Activated T-helper 1 cell treated with anti-CD3 and anti-CD28 coated beads, Interleukin-2, amount 50 U/mL, for 16 hours (primary cell): ENCODE results near the gene FOXN1.
"Not testable (repeated sequence)": the region's sequence is repeated elsewhere in the genome, so short reads cannot be mapped to it uniquely, and the experiment has no call there.

Experiments
- DNase-seq, 2 donors: peaks; one replicate each; pipeline ENCODE4 v3.0.0-alpha.2; 2020; ENCODE audit warnings: low read depth in 1 of 2, low spot score in 1 of 2

FOXN1 gene

GRCh38 chr17:28571361-28572122, 65.4 kb downstream of the FOXN1 start, which contains the start of gene PIGS:
Gene PIGS (minus strand): TSS chr17:28571524. CDS start chr17:28571496, 28 bp downstream.
- peak; percentile 83 to 86 for DNase-seq

DNA sequence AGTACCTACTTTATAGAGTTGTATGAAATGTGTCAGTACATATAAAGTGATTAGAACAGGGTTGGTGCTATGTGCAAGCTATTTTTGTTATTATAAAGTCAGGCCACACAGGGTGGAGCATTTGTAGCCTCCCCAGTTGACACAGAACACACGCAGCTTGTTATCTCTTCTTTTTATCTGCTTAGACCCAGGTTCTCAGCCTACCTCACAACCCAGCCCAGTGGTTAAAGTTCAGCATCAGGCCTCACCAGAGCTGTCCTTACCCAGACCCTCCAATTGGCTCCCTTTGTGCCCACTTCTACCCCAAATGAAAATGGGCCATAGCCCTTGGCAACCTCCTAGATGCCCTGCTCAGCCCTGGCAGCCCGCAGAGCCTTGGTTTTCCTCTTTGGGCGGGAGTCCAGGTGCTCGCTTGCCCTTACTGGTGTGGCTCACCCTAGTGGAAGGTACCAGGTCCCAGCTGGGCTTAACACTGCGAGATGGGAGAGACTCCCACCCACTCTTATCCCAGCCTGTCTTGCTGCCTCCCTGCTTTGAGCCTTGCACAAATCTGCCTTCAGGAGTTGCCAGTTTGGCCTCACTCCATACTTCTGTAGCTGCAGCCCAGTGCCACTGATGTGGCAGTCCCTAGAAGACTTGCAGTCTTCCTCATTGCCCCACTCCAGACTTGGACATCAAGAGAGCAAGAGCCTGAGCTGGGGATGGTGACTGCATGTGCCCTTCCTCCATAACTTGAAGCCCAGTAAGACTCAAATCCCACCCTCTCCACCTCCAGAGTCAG, 66.3 kb downstream of the FOXN1 start:
- no peak for DNase-seq

DNA sequence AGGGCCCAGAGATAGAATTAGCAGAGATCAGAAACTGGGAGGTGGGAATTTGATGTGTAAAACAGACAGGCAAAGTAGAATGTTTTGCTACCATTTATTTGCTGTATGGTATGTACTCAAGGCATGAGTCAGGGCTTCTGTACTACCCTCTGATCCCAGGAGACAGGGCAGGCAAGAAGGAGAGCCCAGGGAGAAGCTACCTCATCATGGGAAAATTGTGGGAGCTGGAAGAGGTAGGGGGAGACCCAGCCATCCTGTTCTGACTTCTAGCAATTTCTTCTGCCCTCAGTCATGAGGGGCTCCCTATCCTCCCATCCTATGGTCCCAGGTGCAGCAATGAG, 66.9 kb downstream of the FOXN1 start:
- DNase-seq = no peak

DNA sequence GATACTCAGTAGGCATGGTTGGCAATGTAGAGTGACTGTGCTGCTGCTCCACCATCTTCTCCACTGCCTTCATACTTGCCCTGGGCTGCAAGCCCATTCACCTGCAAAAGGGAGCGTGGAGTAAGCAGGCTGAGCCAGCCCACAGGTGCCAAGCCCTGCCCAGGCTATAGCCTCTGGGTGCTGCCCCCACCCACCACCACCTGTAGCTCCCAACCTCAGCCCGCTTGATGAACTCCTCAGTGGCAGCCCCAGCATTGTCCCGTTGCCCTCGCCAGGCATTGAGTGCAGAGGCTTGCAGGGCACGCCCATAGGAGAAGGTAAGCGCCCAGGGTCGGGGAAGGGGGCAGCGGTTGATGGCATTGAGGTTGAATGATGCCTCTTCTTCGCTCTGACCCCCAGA, 67.4 kb downstream of the FOXN1 start:
- DNase-seq = no peak

GRCh38 chr17:28573966-28574480, 67.9 kb downstream of the FOXN1 start:
- DNase-seq = no peak

- DNase-seq = no peak
Measured at GRCh38 chr17:28574526-28574925, 68.4 kb downstream of the FOXN1 start.

DNA sequence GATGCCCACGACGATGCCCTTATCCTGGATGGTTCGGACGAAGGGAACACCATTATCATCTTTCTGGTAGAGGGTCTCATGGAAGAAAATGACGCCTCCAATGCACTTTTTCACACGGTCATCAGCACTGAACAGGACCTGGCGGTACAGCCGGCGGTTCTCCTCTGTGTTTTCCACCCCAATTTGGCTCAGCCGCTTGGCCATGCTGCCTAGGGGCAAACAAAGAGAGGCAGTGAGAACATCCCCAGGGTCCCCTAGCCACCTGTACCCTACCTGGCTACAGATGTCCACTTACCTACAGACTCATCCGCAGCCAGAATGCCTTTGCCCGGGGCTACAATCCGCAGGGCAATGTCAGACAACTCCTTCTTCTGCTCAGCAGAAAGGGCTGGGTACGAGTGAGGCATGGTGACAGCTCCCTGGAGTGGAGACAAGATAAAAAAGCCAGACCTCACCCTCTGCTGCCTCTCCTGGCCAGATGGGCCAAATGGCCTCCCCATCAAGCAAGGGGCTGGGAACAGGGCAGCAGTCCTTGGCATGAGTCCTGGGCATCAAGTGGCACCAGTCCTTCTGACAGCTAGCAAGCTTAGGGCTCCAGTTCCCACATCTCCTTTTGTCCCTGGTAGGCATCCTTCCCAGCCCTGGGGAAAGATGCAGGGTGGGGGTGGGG, 69.1 kb downstream of the FOXN1 start:
- DNase-seq = no peak

DNA sequence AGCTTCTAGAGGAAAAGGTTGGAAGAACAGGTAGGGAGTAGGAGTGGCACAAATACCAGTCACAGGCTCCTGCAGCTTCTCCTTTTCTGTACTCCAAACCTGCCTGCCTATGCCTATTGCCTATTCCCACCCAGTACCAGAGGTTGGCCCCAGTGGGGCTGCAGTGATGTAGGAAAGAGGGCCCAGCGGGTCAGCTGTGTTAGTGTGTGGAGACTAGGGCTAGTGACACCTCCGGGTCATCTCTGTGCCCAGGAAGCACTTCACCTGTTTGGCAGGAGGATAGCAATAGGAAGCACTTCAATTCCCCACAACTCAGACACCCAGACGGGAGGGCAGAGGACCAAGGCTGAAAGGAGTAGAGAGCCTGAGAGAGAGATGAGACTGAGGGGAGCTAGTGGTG, 69.9 kb downstream of the FOXN1 start:
- not testable (repeated sequence) for DNase-seq

DNA sequence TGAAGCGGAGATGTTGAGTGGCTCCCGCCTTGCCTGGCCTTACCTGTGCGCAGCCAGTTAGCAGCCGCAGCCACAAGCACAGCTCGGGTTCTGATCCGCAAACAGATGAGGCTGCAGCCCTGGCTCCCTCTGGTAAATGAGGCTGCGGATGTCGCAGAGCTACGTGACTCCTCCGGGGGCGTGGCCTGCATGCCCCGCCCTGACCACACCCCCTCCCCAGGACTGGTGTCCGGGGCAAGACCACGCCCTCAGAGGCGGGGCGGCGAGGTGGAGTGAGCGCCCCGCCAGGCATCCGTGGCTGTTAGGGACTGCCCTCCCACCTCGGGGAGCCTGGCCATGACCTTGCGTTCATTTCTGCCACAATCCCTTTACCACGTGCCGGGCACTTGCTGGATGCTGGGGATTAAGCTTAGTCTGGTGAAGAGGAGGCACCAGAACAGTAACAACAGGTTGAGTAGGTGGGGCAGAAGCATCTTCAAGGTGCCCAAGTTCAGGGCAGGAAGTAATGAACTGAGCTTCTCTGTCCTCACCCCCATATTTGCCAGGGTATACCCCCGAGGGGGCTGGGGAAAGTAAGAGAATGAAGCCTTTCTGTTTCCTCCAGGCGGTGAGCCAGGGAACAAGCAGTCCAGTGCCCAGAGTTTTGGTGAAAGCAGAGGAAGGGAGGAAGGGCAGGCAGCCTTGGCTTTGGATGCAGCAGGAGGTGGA, 70.8 kb downstream of the FOXN1 start, which contains the start of gene ALDOC:
Gene ALDOC, minus strand, starts transcription at position 138 of the 708 bp plus-strand sequence. CDS start 1,363 bp downstream, outside the sequence.
- DNase-seq = peak; percentile 96 to 97

DNA sequence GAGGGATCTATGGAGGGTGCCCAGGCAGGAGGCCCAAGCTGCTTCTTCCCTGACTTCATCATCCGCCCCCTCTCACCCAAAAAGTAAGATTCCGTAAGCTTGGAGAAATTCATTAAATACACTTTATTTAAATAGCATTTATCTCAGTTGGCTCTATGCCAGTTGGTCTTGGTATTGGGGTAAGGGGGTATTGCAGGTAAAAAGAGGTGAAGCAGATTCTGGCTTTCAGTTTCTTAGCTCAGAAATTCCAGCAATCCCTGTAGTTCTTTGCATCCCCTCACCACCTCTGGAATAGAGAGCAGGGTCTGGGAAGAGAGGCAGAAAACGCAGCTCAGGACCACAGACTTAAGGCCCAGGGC, 71.3 kb downstream of the FOXN1 start:
- no peak for DNase-seq

DNA sequence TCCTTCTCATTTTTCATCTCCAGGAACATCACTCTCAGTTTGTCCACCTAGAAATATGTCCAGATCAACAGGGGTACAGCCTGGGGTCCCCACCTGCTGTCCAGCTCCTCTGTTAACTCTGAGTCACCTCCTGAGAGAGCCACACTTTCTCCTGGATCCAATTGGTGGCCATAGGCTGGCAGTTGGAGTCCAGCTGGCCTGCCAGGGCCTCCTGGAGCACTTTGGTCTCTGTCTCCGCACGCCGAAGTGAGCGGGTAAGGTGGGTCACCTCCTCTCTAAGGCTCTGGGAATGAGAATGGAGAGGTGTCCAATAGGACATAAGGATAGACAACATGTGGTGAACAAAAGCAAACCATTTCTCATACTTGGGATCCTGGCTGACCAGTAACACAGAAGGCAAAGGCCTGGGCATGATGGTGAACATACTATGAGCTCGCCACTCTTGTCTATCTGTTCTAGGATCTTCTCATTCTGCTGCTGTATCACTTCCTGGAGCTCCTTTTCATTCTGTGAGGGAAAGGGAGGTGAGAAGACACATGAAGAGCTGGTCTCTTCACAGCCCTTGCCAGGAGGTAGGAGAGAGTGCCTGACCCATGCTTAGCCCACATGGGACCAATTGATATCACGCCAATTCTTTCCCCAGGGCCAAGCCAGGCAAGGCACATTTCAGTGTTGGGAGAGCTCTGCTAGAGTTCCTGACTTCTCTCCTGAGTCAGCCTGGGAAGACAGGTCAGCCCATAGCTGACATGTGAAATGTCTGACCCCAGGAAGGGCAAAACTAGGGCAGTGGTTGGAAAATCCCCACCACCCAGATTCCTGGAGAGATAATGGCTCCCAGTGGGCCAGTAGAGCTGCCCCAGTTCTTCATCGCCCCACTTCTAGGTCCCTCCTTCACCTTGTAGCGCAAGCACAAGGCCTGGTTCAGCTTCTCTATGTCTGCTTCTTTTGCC, 72.4 kb downstream of the FOXN1 start:
- no peak for DNase-seq

GRCh38 chr17:28579526-28579925, 73.4 kb downstream of the FOXN1 start:
- DNase-seq = no peak

GRCh38 chr17:28580959-28581358, 74.8 kb downstream of the FOXN1 start:
- no peak for DNase-seq

DNA sequence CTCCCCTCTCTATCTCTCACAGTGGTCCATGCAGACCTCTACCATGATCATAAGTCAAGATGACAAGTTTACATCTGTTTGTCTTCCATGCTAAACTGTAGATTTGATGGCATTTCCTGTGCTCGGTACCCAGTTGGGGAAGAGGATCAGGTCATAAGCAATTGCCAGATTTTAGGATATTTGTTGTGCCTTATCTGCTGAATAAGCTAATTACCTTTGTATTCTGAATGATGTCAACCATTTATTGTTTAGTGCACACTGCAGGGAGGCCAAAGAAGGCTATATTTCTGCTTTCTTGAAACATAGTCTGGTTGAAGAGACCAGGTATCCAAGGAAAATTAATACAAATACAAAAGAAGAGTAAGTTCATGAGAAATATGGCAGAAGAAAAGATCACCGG, 76.4 kb downstream of the FOXN1 start:
- DNase-seq = no peak

- no peak for DNase-seq
Measured at GRCh38 chr17:28584434-28584833, 78.3 kb downstream of the FOXN1 start.

DNA sequence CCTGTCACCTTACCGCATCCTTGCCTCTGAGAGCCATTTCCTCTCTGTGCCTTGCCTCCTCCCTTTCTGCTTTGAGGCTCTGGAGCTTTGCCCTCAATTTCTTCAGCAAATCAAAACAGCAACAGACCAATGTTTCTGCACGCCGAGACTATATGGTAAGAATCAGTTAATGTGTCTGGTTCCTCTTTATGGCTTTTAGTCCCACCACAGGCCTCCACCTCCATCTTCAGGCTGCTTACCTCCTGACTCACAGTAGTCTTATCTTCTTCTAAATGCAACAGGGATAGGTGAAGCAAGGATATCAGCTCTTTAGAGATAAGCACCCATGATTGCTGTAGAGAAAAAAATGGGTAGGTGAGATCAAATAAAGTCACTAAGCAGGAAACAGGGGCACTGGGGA, 79.7 kb downstream of the FOXN1 start:
- no peak for DNase-seq
